HepG2 (cell line): ENCODE measurements around the gene MNT. TPM values are rescaled to one million over a fixed set of nuclear protein-coding genes. Genes with fewer than 3 reads are reported as not detected.

Experiments used
- CENPX ChIP-seq: sonication (generic); formaldehyde crosslinking; IDR thresholded peaks from 2 replicates; pipeline ENCODE4 v1.9.0; 2021; ENCODE audit warnings: mild to moderate bottlenecking, missing genetic modification reagents, moderate library complexity
- GABPB1 ChIP-seq: IDR thresholded peaks from 2 replicates; pipeline ENCODE4 v1.6.1; 2016; ENCODE audit warnings: mild to moderate bottlenecking, missing genetic modification reagents, moderate library complexity, missing compliant biosample characterization
- KLF12 ChIP-seq: sonication (generic); formaldehyde crosslinking; IDR thresholded peaks from 2 replicates; pipeline ENCODE4 v1.4.0; 2020; ENCODE audit warnings: missing genetic modification reagents, borderline replicate concordance
- MAX ChIP-seq: IDR thresholded peaks from 2 replicates; pipeline ENCODE4 v1.6.1; 2012; ENCODE audit warnings: inconsistent platforms
- NAIF1 ChIP-seq: sonication (generic); formaldehyde crosslinking; IDR thresholded peaks from 2 replicates; pipeline ENCODE4 v1.5.0; 2020; ENCODE audit warnings: mild to moderate bottlenecking, missing genetic modification reagents, borderline replicate concordance
- NFE2 ChIP-seq: sonication (generic); formaldehyde crosslinking; IDR thresholded peaks from 2 replicates; pipeline ENCODE4 v1.4.0; 2020; ENCODE audit warnings: missing genetic modification reagents
- NFE2L2 ChIP-seq: fragments of 150-350 bp; IDR thresholded peaks from 2 replicates; pipeline ENCODE4 v1.6.1; 2014; ENCODE audit warnings: low read length
- NFYC ChIP-seq: IDR thresholded peaks from 2 replicates; pipeline ENCODE4 v1.6.1; 2016; ENCODE audit warnings: missing genetic modification reagents, missing compliant biosample characterization
- NONO ChIP-seq, 2 experiments: fragments of 450-650 bp in 1 of 2; sonication (generic) in 1 of 2; formaldehyde crosslinking in 1 of 2; IDR thresholded peaks in 1 of 2; conservative IDR thresholded peaks in 1 of 2; 2 replicates each; pipeline versions ENCODE4 v1.6.1 to v1.8.0; 2017 to 2022; ENCODE audit warnings: mild to moderate bottlenecking in 1 of 2, missing genetic modification reagents in 1 of 2, moderate library complexity in 1 of 2
- RNF2 ChIP-seq: fragments of 450-650 bp; conservative IDR thresholded peaks from 2 replicates; pipeline ENCODE4 v1.6.1; 2016; ENCODE audit warnings: low read depth
- SALL2 ChIP-seq: sonication (generic); formaldehyde crosslinking; IDR thresholded peaks from 2 replicates; pipeline ENCODE4 v1.8.1; 2023; ENCODE audit warnings: mild to moderate bottlenecking, missing genetic modification reagents, inconsistent platforms
- SMAD1 ChIP-seq: sonication (generic); formaldehyde crosslinking; IDR thresholded peaks from 2 replicates; pipeline ENCODE4 v1.4.0; 2020; ENCODE audit warnings: missing genetic modification reagents, low read depth, mild to moderate bottlenecking, borderline replicate concordance
- SOX6 ChIP-seq, 2 experiments: fragments of 450-650 bp in 1 of 2; sonication (generic) in 1 of 2; formaldehyde crosslinking in 1 of 2; IDR thresholded peaks; 2 replicates each; pipeline versions ENCODE4 v1.4.0 to v1.6.1; 2017 to 2020; ENCODE audit warnings: antibody characterized with exemption in 1 of 2, mild to moderate bottlenecking in 1 of 2, missing genetic modification reagents in 1 of 2
- SP2 ChIP-seq: sonication (generic); formaldehyde crosslinking; IDR thresholded peaks from 2 replicates; pipeline ENCODE4 v1.5.1; 2020; ENCODE audit warnings: mild to moderate bottlenecking, missing genetic modification reagents
- TARDBP ChIP-seq: sonication (generic); formaldehyde crosslinking; IDR thresholded peaks from 2 replicates; pipeline ENCODE4 v1.8.0; 2022; ENCODE audit warnings: mild to moderate bottlenecking, missing genetic modification reagents
- TBP ChIP-seq: sonication (generic); formaldehyde crosslinking; IDR thresholded peaks from 2 replicates; pipeline ENCODE4 v1.5.0; 2020; ENCODE audit warnings: missing genetic modification reagents
- THYN1 ChIP-seq: sonication (generic); formaldehyde crosslinking; IDR thresholded peaks from 2 replicates; pipeline ENCODE4 v1.8.1; 2023; ENCODE audit warnings: low read depth, mild to moderate bottlenecking, moderate library complexity, missing genetic modification reagents, borderline replicate concordance
- XRCC5 ChIP-seq: fragments of 200-400 bp; formaldehyde crosslinking; optimal IDR thresholded peaks from 2 replicates; pipeline ENCODE3; 2017; ENCODE audit warnings: mild to moderate bottlenecking, low read length
- ZFP91 ChIP-seq: sonication (generic); formaldehyde crosslinking; IDR thresholded peaks from 2 replicates; pipeline ENCODE4 v1.9.0; 2022; ENCODE audit warnings: missing genetic modification reagents, mild to moderate bottlenecking, borderline replicate concordance
- ZNF251 ChIP-seq: sonication (generic); formaldehyde crosslinking; IDR thresholded peaks from 2 replicates; pipeline ENCODE4 v1.9.0; 2021; ENCODE audit warnings: mild to moderate bottlenecking, missing genetic modification reagents
- ZNF296 ChIP-seq: sonication (generic); formaldehyde crosslinking; conservative IDR thresholded peaks from 2 replicates; pipeline ENCODE4 v1.5.0; 2020; ENCODE audit warnings: mild to moderate bottlenecking, missing genetic modification reagents
- ZNF598 ChIP-seq: sonication (generic); formaldehyde crosslinking; IDR thresholded peaks from 2 replicates; pipeline ENCODE4 v1.5.1; 2020; ENCODE audit warnings: mild to moderate bottlenecking, missing genetic modification reagents, borderline replicate concordance
- polyA plus RNA-seq, 8 experiments: library from polyadenylated mRNA; depleted of rRNA in 3 of 8; stranded (reverse) in 7 of 8; unstranded in 1 of 8; fragments of >200 nt; fragmentation: Illumina TruSeq in 4 of 8; extraction: Trizol in 4 of 8; gene quantifications; 2 replicates each; pipeline versions ENCODE4 v1.2.1 to v1.2.3, GENCODE V29; 2011 to 2016; ENCODE audit warnings: low read depth in 4 of 8, missing spikeins in 1 of 8, mixed read lengths in 1 of 8; ENCODE audit not compliant: insufficient read depth in 1 of 8
- total RNA-seq, 5 experiments: library from RNA; depleted of rRNA; stranded (reverse); fragments of >200 nt; fragmentation: Illumina TruSeq; extraction: Trizol; gene quantifications; 2 replicates each; pipeline ENCODE4 v1.2.3, GENCODE V29; 2016; ENCODE audit warnings: low read depth in 1 of 5
- TF ChIP-seq, protein P1 (sequence below): IDR thresholded peaks from 2 replicates; pipeline ENCODE4 v1.6.1; 2016; ENCODE audit warnings: low read depth, control low read depth
- TF ChIP-seq, protein P2 (sequence below): sonication (generic); formaldehyde crosslinking; IDR thresholded peaks from 2 replicates; pipeline ENCODE4 v1.4.0; 2020; ENCODE audit warnings: missing genetic modification reagents, borderline replicate concordance
- TF ChIP-seq, protein P3 (sequence below): sonication (generic); formaldehyde crosslinking; IDR thresholded peaks from 2 replicates; pipeline ENCODE4 v1.5.0; 2020; ENCODE audit warnings: missing genetic modification reagents, mild to moderate bottlenecking, borderline replicate concordance

Gene MNT
- total and polyA plus RNA-seq, 2 of the 13 experiments (the other 11 are each of a cell fraction or from before 2014, with no cell fraction given), result 2.1 to 3.5 TPM

DNA sequence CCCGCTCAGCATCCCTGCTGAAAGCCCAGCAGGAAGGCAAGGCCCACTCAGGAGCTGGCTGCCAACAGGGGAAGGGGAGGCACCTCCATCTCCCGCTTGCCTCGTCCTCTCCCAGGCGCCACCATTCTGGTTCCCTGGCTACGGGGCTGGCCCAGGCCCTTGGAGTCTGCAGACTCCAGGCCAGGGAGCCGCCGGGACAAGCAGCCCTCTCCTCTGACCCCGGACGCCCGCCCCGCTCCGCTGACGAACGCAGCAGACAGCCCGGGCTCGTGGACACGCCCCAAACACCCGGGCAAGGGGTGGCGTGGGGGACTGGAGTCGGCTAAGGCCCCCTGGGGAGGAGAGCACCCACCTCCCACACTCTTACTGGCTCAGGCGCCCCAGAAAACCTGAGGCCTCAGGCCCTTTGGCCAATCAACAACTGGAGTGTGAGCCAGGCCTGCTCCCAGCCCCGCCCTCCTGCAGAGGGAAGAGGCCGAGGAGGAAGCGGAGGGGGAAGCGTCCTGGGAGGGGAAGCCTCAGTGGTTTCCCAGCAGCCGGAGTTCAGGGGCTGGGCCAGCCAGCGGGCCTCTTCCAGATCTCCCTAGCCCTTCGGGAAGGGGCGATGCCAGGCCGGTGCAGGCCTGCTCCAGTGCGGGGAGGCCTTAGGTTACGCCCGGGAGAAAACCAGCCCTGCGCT, 4.2 kb downstream of the MNT start (continued):
- TF ChIP-seq MAX (peak; percentile 64), KLF12 (CRISPR knock-in tag) (peak; percentile 68; the same call in 1 of the 2 replicates), NFE2L2 (no peak), THYN1 (no peak), SALL2 (CRISPR knock-in tag) (0 out of 2 replicates have a peak, but pooled peaks have one; percentile 52), ZNF251 (no peak), TBP (CRISPR knock-in tag) (no peak), NONO (IDR thresholded peaks at IDR 0.05) (no peak), NONO (CRISPR knock-in tag; conservative IDR thresholded peaks at IDR 0.05) (0 out of 2 replicates have a peak, but pooled peaks have one; percentile 18), SOX6 (IDR thresholded peaks at IDR 0.05) (no peak), SOX6 (CRISPR knock-in tag; IDR thresholded peaks at IDR 0.05) (peak; percentile 33), NFE2 (CRISPR knock-in tag) (no peak), ZNF296 (CRISPR knock-in tag) (no peak), GABPB1 (peak; percentile 59; the same call in 1 of the 2 replicates), SMAD1 (CRISPR knock-in tag) (no peak), NAIF1 (CRISPR knock-in tag) (no peak), ZNF598 (CRISPR knock-in tag) (no peak), RNF2 (no peak), XRCC5 (peak; percentile 41), TARDBP (peak; percentile 45; the same call in 1 of the 2 replicates), SP2 (CRISPR knock-in tag) (peak; percentile 80), NFYC (peak; percentile 89), ZFP91 (CRISPR knock-in tag) (peak; percentile 74), CENPX (CRISPR knock-in tag) (no peak)
- TF ChIP-seq, protein P1, sequence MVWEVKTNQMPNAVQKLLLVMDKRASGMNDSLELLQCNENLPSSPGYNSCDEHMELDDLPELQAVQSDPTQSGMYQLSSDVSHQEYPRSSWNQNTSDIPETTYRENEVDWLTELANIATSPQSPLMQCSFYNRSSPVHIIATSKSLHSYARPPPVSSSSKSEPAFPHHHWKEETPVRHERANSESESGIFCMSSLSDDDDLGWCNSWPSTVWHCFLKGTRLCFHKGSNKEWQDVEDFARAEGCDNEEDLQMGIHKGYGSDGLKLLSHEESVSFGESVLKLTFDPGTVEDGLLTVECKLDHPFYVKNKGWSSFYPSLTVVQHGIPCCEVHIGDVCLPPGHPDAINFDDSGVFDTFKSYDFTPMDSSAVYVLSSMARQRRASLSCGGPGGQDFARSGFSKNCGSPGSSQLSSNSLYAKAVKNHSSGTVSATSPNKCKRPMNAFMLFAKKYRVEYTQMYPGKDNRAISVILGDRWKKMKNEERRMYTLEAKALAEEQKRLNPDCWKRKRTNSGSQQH (CRISPR knock-in tag), result peak; percentile 34; the same call in 1 of the 2 replicates
- TF ChIP-seq, protein P2, sequence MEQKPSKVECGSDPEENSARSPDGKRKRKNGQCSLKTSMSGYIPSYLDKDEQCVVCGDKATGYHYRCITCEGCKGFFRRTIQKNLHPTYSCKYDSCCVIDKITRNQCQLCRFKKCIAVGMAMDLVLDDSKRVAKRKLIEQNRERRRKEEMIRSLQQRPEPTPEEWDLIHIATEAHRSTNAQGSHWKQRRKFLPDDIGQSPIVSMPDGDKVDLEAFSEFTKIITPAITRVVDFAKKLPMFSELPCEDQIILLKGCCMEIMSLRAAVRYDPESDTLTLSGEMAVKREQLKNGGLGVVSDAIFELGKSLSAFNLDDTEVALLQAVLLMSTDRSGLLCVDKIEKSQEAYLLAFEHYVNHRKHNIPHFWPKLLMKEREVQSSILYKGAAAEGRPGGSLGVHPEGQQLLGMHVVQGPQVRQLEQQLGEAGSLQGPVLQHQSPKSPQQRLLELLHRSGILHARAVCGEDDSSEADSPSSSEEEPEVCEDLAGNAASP, result peak; percentile 58; the same call in 1 of the 2 replicates
- TF ChIP-seq, protein P3, sequence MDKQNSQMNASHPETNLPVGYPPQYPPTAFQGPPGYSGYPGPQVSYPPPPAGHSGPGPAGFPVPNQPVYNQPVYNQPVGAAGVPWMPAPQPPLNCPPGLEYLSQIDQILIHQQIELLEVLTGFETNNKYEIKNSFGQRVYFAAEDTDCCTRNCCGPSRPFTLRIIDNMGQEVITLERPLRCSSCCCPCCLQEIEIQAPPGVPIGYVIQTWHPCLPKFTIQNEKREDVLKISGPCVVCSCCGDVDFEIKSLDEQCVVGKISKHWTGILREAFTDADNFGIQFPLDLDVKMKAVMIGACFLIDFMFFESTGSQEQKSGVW (CRISPR knock-in tag), result no peak
